ENCODE data around the gene SOX14.

GRCh38 chr3:137766876-137767537 is 2.9 kb downstream of the SOX14 start:
- no peak for TF ChIP-seq EZH2 (IDR thresholded peaks at IDR 0.05; ENCODE audit: low read length, unreplicated experiment)
- TF ChIP-seq CTCF (conservative IDR thresholded peaks at IDR 0.05; ENCODE audit: low read depth, low read length), result no peak
- TF ChIP-seq EZH2phosphoT487 (IDR thresholded peaks at IDR 0.05; ENCODE audit: borderline replicate concordance, low read length), result no peak

All from PC-3 (cell line).